Activated naive CD4-positive, alpha-beta T cell treated with anti-CD3 and anti-CD28 coated beads, Interleukin-2, amount 50 U/mL, for 72 hours (primary cell): ENCODE data around the gene RNF151. TPM values are rescaled to one million over a fixed set of nuclear protein-coding genes. Genes with fewer than 3 reads are reported as not detected.
"Not testable (repeated sequence)": the region's sequence is repeated elsewhere in the genome, so short reads cannot be mapped to it uniquely, and the experiment has no call there.

ENCODE experiments used
- ATAC-seq, 2 donors: fragments of 150-1000 bp; cut with Tn5 transposase; 2 replicates each; pipeline ENCODE4 v1.10.0; 2021; ENCODE audit warnings: mild to moderate bottlenecking in 2 of 2, moderate library complexity in 2 of 2
- DNase-seq, 2 donors: peaks; one replicate each; pipeline ENCODE4 v3.0.0; 2021 to 2022; ENCODE audit warnings: low spot score in 2 of 2
- H3K27ac Mint-ChIP-seq, 2 donors: one replicate each; pipeline ENCODE4 v1.8.0; 2022; ENCODE audit warnings: mild to moderate bottlenecking in 2 of 2, mixed read lengths in 2 of 2
- H3K36me3 Mint-ChIP-seq, 2 donors: one replicate each; pipeline ENCODE4 v1.8.0; 2022; ENCODE audit warnings: mixed read lengths in 2 of 2
- H3K9me3 Mint-ChIP-seq, 2 donors: one replicate each; pipeline ENCODE4 v1.8.0; 2022; ENCODE audit warnings: mixed read lengths in 2 of 2
- total RNA-seq, 2 donors: library from RNA; stranded (reverse); gene quantifications; one replicate each; pipeline ENCODE4 v1.2.3, GENCODE V29; 2022

RNF151 gene
- total RNA-seq, 2 donors from 2014 or later, result 0.41 TPM; not detected in 1

DNA sequence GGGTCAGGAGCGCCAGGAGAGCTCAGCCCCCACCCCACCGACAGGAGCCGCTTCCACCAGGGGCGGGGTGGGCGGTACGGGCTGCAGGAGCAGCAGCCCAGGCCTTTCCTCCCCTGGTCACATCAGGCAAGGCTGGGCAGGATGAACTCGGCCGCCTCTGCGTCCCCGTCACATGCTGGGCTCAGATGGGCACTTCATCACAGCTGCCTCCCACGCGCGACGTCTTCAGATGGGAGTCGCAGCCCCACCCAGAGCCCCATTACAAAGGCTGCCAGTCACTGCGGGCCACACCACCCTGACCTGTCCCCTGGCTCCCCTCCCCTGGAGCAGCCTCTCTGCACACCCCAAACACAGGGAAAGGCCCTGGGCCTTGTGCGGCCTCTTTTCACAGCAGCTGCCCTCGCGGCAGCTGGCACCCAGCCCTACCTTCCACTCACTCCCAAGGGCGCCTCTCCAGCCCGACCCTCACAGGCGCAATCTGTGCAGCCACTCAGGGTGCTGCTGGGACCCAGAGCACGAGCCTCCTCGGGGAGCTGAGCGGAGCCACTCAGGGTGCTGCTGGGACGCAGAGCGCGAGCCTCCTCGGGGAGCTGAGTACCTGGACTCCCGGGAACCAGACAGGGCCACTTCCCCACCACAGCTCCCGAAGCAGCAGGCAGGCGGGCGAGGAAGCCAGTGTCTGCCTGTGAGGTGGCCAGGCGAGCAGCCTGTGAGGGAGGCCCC, 38.3 kb downstream of the RNF151 start:
- ATAC-seq (no peak), DNase-seq (no peak)
- Mint-ChIP-seq H3K9me3 (no peaks in the 10 kb centered on the region), H3K36me3 (peaks cover 17 to 19% of the 10 kb centered on the region in 2 donors), H3K27ac (peak overlapping the region in 1 of 2 donors; percentile 56)

- peak overlapping the region; percentile 29 to 56 for H3K27ac Mint-ChIP-seq
- H3K9me3 Mint-ChIP-seq, result no peaks in the 10 kb centered on the region
- DNase-seq, result no peak
- peaks cover 22 to 24% of the 10 kb centered on the region in 2 donors for H3K36me3 Mint-ChIP-seq
- ATAC-seq, result no peak
These were observed 39.0 kb downstream of the RNF151 start for GRCh38 chr16:2005646-2006045.

DNA sequence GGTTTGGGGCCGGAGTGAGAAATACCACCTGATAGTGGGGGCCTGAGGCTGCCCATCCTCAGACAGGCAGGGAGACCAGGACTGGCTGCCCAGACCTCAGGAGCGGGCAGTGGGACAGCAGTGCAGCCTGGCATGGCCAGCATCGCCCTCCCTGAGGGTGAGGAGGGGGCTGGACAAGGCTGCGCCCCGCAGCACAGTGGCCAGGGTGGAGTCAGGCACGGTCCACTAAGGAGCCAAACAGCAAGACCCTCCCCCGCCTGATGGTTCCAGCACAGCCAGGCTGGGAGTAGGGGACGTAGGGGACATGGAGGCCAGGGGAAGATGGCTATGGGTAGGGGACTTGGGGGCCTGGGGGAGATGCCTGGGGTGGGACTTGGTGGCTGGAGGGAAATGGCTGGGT, 39.7 kb downstream of the RNF151 start:
- H3K9me3 Mint-ChIP-seq, result no peaks in the 10 kb centered on the region
- ATAC-seq (no peak), DNase-seq (no peak)
- H3K36me3 Mint-ChIP-seq, result peaks cover 22 to 24% of the 10 kb centered on the region in 2 donors
- H3K27ac Mint-ChIP-seq, result no peak overlapping the region

DNA sequence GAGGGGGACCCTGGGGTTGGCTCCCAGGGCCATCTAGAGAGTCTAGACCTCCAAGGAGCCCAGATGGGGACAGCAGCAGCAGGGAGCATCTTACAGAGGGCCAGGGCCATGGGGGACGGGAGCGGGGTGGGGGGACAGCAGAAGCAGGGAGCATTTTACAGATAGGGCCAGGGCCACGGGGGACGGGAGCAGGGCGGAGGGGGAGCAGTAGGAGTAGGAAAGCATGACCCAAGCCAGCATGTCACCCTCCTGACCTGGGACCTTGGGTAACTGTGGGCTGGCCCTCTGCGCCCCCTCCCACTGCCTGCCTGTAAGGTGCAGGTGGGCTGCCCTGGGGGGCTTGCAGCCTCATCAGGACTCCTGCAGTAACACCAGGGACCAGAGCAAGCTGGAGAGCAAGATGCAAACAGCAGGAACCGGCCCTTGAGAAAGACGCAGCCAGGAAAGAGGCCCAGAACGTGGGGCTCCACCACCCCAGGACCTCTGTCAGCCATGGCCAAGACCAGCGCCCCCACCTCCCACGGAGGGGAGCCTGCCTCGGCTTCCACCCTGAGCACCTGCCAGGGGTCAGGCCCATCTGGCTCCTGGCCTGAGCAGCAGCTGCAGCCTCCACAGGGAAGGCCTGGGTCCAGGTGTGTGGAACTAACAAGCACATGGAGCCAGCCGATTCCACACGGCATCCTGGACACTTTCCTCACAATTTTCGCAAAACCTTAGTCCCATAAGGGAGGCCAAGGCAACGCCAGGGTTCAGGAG, 40.6 kb downstream of the RNF151 start:
- peak overlapping the region; percentile 89 to 90 for H3K27ac Mint-ChIP-seq
- H3K36me3 Mint-ChIP-seq, result peaks cover 22 to 24% of the 10 kb centered on the region in 2 donors
- no peaks in the 10 kb centered on the region for H3K9me3 Mint-ChIP-seq
- DNase-seq (no peak), ATAC-seq (no peak)

GRCh38 chr16:2008009-2008526, 41.4 kb downstream of the RNF151 start:
- Mint-ChIP-seq H3K9me3 (no peaks in the 10 kb centered on the region), H3K36me3 (peaks cover 22 to 24% of the 10 kb centered on the region in 2 donors), H3K27ac (peak overlapping the region; percentile 90 to 97)
- DNase-seq, result no peak
- ATAC-seq, result peak in 1 of 2 donors; percentile 13

DNA sequence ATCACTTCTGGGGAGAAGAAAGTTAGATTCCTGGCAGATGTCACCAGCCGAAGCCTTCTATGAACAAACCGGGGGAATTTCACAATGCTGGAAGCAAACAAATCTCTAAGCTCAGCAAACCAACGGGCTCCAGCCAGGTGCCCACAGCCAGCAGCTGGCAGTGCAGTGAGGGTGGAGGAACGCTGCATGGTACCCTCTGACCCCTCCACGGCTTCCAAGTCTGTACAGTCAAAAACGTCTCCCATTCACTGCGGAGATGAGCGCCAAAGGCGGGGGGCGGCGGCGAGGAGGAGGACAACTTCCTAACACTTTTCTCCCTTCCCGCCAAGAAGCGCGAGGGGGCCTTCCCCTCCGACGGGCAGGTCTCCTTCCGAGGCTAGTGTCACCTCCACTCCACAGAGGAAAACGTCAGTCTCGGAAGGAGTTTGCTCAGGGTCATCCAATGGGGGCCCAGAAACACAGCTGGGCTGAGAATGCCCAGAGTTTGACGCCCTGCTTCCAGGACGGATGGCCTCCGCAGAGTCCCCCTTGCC, 42.0 kb downstream of the RNF151 start:
- ATAC-seq (peak in 1 of 2 donors; percentile 47), DNase-seq (no peak)
- Mint-ChIP-seq H3K36me3 (peaks cover 22 to 24% of the 10 kb centered on the region in 2 donors), H3K27ac (peak overlapping the region; percentile 90 to 97), H3K9me3 (no peaks in the 10 kb centered on the region)

- DNase-seq (no peak), ATAC-seq (peak; percentile 13 to 48)
- Mint-ChIP-seq H3K36me3 (peaks cover 22 to 24% of the 10 kb centered on the region in 2 donors), H3K9me3 (no peaks in the 10 kb centered on the region), H3K27ac (peak overlapping the region; percentile 90 to 97)
These were observed 42.6 kb downstream of the RNF151 start for GRCh38 chr16:2009164-2009711.

DNA sequence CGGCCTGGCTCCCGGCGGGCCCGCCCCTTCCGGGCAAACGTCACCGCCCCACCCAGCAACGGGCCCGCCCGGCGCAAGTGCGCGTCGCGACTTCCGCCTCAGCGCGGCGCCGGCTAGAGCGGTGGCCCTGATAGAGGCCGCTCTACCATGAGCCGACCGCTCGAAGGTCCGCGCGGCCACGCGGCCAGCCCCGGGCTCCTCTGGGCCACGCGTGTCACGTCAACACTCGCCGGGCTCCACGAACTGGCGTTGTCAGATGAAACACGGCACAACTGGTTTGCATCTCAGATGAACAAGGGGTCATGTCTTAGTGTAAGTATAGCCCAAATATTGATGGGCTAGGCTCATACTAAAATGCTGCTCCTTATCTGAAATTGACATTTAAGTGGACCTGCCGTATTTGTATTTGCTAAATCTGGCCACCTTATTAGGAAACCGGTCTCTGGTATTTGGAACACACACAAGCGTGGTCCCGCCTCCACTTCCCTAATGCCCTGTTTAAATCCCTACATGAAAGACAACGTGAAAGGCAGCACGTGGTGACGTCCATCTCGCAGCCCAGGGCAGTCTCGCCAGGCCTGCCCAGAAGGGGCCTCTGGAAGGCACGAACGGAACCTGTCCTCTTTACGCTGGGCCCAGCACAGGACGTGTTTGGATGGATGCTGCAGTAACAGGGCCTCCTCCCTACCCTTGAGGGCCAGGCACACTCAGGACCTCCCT, 43.3 kb downstream of the RNF151 start, which contains the start of gene ZNF598:
TSS of gene ZNF598 (minus strand) at position 31 of the 720 bp plus-strand sequence.
- Mint-ChIP-seq H3K9me3 (no peaks in the 10 kb centered on the region), H3K36me3 (peaks cover 22 to 24% of the 10 kb centered on the region in 2 donors), H3K27ac (peak within 1 kb of the TSS; percentile 92 to 97)
- DNase-seq (peak; percentile 79 to 82), ATAC-seq (peak; percentile 95 to 96)

DNA sequence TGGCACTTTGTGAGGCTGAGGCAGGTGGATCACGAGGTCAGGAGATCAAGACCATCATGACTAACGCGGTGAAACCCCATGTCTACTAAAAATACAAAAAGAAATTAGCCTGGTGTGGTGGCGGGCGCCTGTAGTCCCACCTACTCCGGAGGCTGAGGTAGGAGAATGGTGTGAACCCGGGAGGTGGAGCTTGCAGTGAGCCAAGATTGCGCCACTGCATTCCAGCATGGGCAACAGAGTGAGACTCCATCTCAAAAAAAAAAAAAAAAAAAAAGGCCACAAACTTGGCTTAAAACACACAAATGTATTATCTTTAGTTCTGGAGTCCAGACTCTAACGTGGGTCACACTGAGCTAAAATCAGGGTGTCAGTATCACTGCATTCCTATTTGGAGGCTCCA, 45.1 kb downstream of the RNF151 start:
- not testable (repeated sequence) for ATAC-seq, H3K27ac Mint-ChIP-seq, DNase-seq, H3K9me3 Mint-ChIP-seq
- peaks cover 22 to 24% of the 10 kb centered on the region in 2 donors for H3K36me3 Mint-ChIP-seq

GRCh38 chr16:2013527-2013926, 46.9 kb downstream of the RNF151 start:
- ATAC-seq, result no peak
- no peaks in the 10 kb centered on the region for H3K9me3 Mint-ChIP-seq
- peaks cover 11 to 12% of the 10 kb centered on the region in 2 donors for H3K36me3 Mint-ChIP-seq
- H3K27ac Mint-ChIP-seq, result no peak overlapping the region
- no peak for DNase-seq

DNA sequence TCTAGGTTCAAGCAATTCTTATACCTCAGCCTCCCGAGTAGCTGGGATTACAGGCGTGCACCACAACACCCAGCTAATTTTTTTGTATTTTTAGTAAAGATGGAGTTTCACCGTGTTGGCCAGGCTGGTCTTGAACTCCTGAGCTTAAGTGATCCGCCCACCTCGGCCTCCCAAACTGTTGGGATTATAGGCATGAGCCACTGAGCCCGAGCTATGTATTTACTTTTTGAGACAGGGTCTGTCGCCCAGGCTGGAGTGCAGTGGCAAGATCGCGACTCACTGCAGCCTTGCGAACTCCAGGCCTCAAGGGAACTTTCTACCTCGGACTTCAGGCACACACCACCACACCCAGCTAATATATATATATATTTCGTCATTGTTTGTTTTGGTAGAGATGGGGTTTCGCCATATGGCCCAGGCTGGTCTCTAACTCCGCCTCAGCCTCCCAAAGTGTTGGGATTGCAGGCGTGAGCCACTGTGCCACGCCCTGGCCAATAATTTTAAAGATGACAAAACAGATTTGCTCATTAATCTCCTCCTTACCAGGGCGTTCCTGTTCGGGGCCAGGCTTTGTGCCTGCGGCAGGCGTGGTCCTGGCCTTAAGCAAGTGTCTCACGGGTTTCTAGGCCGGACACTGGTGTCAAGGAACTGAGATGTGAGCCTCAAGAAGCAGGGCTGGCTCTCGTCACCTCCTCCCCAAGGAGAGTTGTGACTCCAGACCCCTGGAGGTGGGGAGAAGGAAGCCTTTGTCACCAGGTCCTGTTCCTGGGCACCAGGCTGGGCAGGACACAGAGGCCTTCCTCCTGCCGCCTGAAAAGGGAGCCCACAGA, 48.7 kb downstream of the RNF151 start:
- H3K27ac Mint-ChIP-seq, result no peak overlapping the region
- ATAC-seq (no peak), DNase-seq (no peak)
- no peaks in the 10 kb centered on the region for H3K9me3 Mint-ChIP-seq
- H3K36me3 Mint-ChIP-seq, result peaks cover 1% of the 10 kb centered on the region in 2 donors

- ATAC-seq, result no peak
- DNase-seq, result no peak
- no peaks in the 10 kb centered on the region for H3K36me3 Mint-ChIP-seq
These were observed 49.2 kb downstream of the RNF151 start for GRCh38 chr16:2015947-2016208.

DNA sequence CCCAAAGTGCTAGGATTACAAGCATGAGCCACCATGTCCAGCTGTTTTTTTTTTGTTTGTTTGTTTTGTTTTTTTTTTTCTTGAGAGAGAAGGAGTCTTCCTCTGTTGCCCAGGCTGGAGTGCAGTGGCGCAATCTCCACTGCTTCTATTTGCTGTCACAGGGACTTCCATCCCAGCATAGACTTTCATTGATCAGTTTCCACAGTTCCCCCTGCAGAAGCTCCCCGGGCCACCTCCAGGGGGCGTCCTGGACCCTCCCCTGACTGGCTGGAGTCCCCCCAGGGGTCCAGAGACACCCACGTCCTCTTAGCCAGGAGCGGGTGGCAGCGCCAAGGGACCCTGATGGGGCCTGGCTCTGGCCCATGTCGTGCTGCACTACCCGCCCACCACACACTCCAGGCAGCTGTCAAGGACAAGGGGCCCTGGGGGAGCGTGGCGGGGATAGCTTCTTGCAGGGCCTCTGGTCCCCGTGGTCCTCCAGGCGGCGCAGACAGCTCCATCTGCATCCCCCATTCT, 49.8 kb downstream of the RNF151 start:
- Mint-ChIP-seq H3K36me3 (no peaks in the 10 kb centered on the region), H3K27ac (no peak overlapping the region), H3K9me3 (no peaks in the 10 kb centered on the region)
- ATAC-seq (peak in 1 of 2 donors; percentile 49), DNase-seq (peak in 1 of 2 donors; percentile 52)

More at GRCh38 chr16:2015947-2016208, 49.2 kb downstream of the RNF151 start:
- no peaks in the 10 kb centered on the region for H3K9me3 Mint-ChIP-seq
- H3K27ac Mint-ChIP-seq, result no peak overlapping the region
